ENCODE results near the gene GATAD2A.
"Not testable (repeated sequence)": the region's sequence is repeated elsewhere in the genome, so short reads cannot be mapped to it uniquely, and the experiment has no call there.

Gene GATAD2A

DNA sequence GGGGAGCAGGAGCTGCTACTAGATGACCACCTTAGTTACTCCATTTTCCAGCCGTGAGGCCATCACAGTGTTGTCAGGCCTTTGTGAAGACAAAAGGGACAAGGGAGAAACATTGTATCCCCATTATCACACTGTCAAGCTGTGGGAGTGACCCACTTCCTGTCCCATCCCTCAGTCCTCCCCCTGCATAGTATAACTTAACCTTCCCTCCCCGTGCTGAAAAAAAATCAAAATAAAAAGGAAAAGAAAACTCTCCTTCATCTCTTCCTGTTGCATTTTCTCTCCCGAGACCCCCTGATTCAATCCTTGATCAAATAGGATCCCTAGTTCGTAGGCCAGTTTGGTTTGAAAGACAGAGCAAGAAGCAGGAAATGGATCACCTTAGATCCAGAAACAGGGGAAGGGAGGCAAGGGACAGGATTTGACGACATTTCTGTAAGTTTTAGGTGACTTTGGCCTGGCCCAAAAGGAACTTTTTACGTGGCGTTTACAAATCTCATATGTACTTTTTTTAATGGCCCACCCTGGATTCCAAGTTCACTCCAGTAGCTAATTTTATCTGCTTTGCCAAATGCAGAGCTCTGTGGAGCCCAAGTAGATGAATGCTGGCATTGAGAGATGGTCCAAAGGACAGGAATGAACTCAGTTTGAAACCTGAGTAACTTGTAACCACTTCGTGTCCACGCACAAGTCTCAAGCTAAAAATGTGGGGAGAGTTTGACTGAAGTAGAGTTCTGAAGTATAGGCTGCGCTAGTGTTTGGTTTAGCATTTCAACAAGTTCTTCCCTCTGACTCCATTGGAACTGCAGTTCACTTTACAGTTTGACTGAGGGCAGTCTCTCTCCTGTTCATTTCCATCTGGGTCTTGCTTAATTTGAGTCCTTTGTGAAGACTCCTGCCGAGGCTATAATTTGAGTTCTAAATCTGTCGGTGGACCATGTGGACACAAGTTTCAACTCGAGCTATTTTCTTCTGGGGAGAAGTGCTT lies 16.6 kb upstream of the GATAD2A start:
- TF ChIP-seq, protein P1, sequence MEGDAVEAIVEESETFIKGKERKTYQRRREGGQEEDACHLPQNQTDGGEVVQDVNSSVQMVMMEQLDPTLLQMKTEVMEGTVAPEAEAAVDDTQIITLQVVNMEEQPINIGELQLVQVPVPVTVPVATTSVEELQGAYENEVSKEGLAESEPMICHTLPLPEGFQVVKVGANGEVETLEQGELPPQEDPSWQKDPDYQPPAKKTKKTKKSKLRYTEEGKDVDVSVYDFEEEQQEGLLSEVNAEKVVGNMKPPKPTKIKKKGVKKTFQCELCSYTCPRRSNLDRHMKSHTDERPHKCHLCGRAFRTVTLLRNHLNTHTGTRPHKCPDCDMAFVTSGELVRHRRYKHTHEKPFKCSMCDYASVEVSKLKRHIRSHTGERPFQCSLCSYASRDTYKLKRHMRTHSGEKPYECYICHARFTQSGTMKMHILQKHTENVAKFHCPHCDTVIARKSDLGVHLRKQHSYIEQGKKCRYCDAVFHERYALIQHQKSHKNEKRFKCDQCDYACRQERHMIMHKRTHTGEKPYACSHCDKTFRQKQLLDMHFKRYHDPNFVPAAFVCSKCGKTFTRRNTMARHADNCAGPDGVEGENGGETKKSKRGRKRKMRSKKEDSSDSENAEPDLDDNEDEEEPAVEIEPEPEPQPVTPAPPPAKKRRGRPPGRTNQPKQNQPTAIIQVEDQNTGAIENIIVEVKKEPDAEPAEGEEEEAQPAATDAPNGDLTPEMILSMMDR (IDR thresholded peaks at IDR 0.05; ENCODE audit: low read depth, low read length, missing control alignments), result no peak
- DNase-seq (ENCODE audit: low read depth), result no peak
- H3K4me3 ChIP-seq (ENCODE audit: low read depth, low read length), result no peak overlapping the region

DNA sequence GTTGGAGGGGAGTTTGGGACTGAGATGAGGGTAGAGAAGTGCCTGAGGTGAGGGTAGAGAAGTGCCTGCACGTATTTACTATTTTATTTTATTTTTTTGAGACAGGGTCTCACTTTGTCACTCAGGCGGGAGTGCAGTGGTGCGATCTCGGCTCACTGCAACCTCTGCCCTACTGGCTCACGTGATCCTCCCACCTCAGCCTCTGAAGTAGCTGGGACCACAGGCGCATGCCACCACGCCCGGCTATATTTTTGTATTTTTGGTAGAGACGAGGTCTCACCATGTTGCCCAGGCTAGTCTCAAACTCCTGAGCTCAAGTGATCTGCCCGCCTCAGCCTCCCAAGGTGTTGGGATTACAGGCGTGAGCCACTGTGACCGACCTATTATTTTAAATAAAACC lies 15.8 kb upstream of the GATAD2A start:
- H3K4me3 ChIP-seq (ENCODE audit: low read depth, low read length); DNase-seq (ENCODE audit: low read depth): not testable (repeated sequence)

DNA sequence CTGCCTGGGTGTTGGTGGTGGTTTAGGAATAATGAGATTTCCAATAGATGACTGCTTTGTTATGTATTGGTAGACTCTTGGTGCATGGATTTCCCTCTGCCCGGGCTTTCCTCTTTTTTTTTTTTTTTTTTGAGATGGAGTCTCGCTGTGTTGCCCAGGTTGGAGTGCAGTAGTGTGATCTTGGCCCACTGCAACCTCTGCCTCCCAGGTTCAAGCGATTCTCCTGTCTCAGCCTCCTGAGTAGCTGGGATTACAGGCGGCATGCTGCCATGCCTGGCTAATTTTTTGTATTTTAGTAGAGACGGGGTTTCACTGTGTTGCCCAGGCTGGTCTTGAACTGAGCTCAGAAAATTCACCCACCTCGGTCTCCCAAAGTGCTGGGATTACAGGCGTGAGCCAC lies 11.1 kb upstream of the GATAD2A start:
- not testable (repeated sequence) for H3K4me3 ChIP-seq (ENCODE audit: low read depth, low read length); DNase-seq (ENCODE audit: low read depth)

DNA sequence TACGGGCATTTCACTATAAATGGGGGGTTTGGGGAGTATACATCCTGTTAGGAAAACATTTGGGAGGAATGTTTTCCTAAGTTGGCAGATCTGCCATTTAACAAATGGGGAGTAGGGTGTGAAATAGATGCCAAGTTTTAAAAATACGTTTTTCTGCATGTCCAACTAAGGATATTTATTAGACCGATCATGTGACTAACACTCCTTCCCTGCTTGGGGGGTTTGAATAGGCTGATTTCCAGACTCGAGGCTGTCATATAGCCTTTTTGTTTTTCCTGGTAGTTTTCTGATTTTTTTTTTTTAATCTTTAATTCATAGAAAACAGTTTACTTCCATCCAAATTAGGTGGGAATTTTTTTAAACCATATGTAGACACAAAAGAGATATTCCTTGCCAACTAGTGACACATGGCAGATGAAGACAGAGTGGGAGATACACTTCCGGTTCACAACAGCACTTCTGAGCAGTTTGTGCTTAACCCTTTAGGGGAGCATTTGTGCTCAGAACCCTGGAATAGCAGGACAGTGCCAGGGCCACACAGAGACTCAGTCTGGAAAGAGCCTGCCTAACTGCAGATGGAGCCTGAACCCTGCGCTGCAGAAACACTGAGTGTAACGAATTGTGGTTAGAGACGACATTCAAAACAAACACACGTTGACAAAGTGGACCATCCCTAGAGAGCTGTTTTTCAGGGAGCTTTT lies 5.6 kb upstream of the GATAD2A start:
- DNase-seq (ENCODE audit: low read depth), result no peak
- H3K4me3 ChIP-seq (ENCODE audit: low read depth, low read length), result no peak overlapping the region

DNA sequence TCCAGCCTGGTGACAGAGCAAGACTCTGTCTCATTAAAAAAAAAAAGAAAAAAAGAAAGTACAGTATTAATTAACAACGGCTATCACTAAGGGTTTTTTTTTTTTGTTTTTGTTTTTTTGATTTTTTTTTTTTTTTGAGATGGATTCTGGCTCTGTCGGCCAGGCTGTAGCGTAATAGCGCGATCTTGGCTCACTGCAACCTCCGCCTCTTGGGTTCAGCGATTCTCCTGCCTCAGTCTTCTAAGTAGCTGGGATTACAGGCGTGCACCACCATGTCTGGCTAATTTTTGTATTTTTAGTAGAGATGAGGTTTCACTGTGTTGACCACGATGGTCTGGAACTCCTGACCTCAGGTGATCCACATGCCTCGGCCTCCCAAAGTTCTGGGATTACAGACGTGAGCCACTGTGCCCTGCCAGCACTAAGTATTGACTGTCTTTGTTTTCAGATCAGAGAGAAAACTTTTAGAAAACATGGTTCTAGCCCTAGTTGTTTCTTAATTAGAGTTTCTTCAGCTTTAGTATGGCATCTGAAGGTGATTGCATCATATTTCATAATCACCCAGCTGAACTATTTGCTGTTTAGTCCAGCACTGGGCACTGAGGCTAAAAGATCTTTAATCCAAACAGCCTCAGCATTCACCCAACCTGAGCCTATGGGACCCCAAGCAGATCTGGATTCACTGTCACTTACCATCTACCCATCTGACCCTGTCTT lies 2.7 kb upstream of the GATAD2A start:
- no peak for DNase-seq (ENCODE audit: low read depth)
- no peak overlapping the region for H3K4me3 ChIP-seq (ENCODE audit: low read depth, low read length)
- TF ChIP-seq, protein P1 (IDR thresholded peaks at IDR 0.05; ENCODE audit: low read depth, low read length, missing control alignments), result no peak

More for the DNA sequence above, 5.6 kb upstream of the GATAD2A start:
- TF ChIP-seq, protein P1 (IDR thresholded peaks at IDR 0.05; ENCODE audit: low read depth, low read length, missing control alignments), result no peak

DNA sequence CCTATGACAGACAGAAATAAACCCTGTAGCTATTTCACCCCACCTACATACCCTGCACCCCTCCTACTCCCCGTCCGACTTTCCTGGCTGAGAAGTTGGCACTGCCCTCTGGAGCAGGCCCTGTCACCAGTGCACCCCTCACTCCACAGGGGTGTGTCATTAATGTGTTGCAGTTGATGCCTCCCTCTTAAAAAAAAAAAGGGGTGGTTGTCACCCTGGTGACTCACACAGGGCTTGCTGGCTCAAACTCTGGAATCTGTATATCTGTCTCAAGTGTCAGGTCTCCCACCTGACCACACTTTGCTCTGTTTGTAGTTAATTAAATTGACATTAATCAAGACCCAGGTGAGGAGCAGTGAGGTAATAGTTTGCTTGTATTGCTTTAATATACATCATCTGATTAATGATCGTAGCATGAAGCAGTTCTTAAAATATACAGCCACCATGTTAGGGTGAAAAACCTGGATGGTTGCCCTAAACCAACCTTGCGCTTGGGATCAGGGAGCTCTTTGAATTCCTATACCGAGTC lies 2.0 kb upstream of the GATAD2A start:
- H3K4me3 ChIP-seq (ENCODE audit: low read depth, low read length), result no peak overlapping the region
- TF ChIP-seq, protein P1 (IDR thresholded peaks at IDR 0.05; ENCODE audit: low read depth, low read length, missing control alignments), result no peak
- no peak for DNase-seq (ENCODE audit: low read depth)

DNA sequence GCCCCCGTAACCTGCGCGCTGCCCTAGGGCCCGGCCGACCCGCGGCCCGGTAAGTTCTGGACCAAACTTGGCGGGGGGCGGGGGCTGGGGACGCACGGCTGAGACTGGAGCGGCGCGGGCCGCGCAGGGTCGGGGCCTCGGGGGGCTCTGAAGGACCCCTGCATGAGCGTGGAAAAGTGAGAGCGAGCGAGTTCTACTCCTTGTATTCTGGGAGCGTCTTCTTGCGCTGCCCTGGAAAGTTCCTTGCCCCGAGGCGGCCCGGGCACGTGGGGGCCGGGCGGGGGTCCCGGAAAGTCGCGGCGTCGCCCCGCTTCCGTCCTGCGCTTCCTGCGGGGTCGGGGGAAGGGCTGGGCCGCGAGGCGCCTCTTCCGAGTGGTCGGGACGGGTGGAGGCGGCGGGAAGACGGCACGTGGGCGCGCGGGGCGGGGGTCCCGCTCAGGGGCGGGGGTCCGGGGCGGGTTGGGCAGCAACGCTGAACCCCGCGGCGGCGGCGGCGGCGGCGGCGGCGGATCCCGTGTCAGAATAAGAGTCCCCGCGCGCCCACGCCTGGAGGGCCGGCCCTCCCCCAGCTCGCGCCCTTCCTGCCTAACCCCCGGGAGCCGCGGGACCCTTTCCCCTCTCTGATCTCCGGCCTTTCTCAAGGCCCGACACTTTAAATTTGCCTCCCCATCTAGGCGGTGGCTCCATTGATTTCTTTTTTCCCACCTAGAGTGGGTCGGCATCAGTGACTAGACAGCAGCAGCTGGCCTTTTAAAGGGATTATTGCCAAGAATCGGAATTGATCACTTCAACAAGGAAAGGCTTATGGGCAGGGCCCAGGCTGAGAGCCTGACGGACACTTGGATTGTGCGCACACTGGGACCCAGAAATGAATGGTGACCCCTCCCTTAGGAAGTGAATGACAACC lies 749 bp downstream of the GATAD2A start:
- TF ChIP-seq, protein P1 (IDR thresholded peaks at IDR 0.05; ENCODE audit: low read depth, low read length, missing control alignments), result no peak
- DNase-seq (ENCODE audit: low read depth), result no peak
- H3K4me3 ChIP-seq (ENCODE audit: low read depth, low read length), result peak overlapping the region; percentile 71
